Stomach (tissue), 9 donors: Measurements from ENCODE around the gene CHRNB1. TPM values are rescaled to one million over a fixed set of nuclear protein-coding genes. Genes with fewer than 3 reads are reported as not detected.
"Not testable (repeated sequence)": the region's sequence is repeated elsewhere in the genome, so short reads cannot be mapped to it uniquely, and the experiment has no call there.

Source experiments
- DNase-seq, 2 donors: peaks; one replicate each; pipeline versions ENCODE4 v3.0.0 to v3.0.0-alpha.2; 2013 to 2019
- H3K27ac ChIP-seq, 5 donors: fragments of 200-600 bp in 4 of 5; sonication (generic) in 4 of 5; one replicate each; pipeline ENCODE4 v1.5.1; 2013 to 2019; ENCODE audit warnings: mild to moderate bottlenecking in 1 of 5, moderate library complexity in 1 of 5
- H3K27me3 ChIP-seq, 3 donors: fragments of 200-600 bp; sonication (generic); one replicate each; pipeline ENCODE4 v1.5.1; 2017 to 2019; ENCODE audit warnings: mixed run types in 1 of 3
- H3K36me3 ChIP-seq, 4 donors: fragments of 200-600 bp; sonication (generic); 1 replicate in 3 of 4; 2 replicates in 1 of 4; pipeline ENCODE4 v1.5.1; 2016 to 2019
- H3K4me1 ChIP-seq, 4 donors: fragments of 200-600 bp; sonication (generic); one replicate each; pipeline ENCODE4 v1.5.1; 2016 to 2019
- H3K4me3 ChIP-seq, 4 donors: fragments of 200-600 bp; sonication (generic) in 3 of 4; one replicate each; pipeline ENCODE4 v1.5.1; 2016 to 2019; ENCODE audit warnings: mild to moderate bottlenecking in 1 of 4
- H3K9me3 ChIP-seq, 4 donors: fragments of 200-600 bp; sonication (generic); one replicate each; pipeline ENCODE4 v1.5.1; 2016 to 2019
- EP300 ChIP-seq: sonication (generic); formaldehyde crosslinking; IDR thresholded peaks from one replicate; pipeline ENCODE4 v1.6.1; 2017; ENCODE audit warnings: antibody characterized with exemption
- POLR2A ChIP-seq, 4 donors: fragments of 450-650 bp; IDR thresholded peaks; one replicate each; pipeline ENCODE4 v1.6.1; 2016; ENCODE audit warnings: antibody characterized with exemption in 4 of 4, control low read depth in 2 of 4, mild to moderate bottlenecking in 1 of 4, moderate library complexity in 1 of 4
- POLR2AphosphoS5 ChIP-seq, 3 donors: sonication (generic); formaldehyde crosslinking; IDR thresholded peaks; one replicate each; pipeline ENCODE4 v1.6.1; 2016; ENCODE audit warnings: antibody characterized with exemption in 3 of 3
- WGBS, 5 donors: extraction: QIAGEN DNeasy Blood & Tissue Kit in 3 of 5; methylation state at CpG; one replicate each; pipeline versions ENCODE4 v1.1.5 to v1.1.7; 2013 to 2018; 5-methylcytosine and 5-hydroxymethylcytosine counted together
- intact Hi-C: fragments of 100-400 bp; cut with DNase I; formaldehyde crosslinking; loops from one replicate; pipeline ENCODE4 v1.15.1; 2023; ENCODE audit warnings: low total_unique reads
- polyA plus RNA-seq, 3 donors: library from polyadenylated mRNA; stranded (reverse); fragments of 200-250 nt; gene quantifications; one replicate each; pipeline ENCODE4 v1.2.3, GENCODE V29; 2013
- total RNA-seq, 5 donors: library from RNA; depleted of rRNA; stranded (reverse); fragments of >200 nt; gene quantifications; one replicate each; pipeline versions ENCODE4 v1.1.0 to v1.2.3, GENCODE V29; 2014 to 2016
- TF ChIP-seq, protein P1 (sequence below), 7 experiments: fragments of 450-650 bp in 4 of 7; fragments of 200-600 bp in 3 of 7; sonication (generic) in 3 of 7; IDR thresholded peaks; one replicate each; pipeline ENCODE4 v1.5.1; 2016 to 2019; ENCODE audit warnings: antibody characterized with exemption in 7 of 7, control low read depth in 2 of 7, mild to moderate bottlenecking in 1 of 7
- donor health status: healthy with polysubstance abuse.
- donor health status: Bipolar disorder and iron deficiency.
- donor health status: healthy.

CHRNB1 gene
- total and polyA plus RNA-seq, 8 donors = 1.8 to 12.0 (median 7.8) TPM; not detected in 2

DNA sequence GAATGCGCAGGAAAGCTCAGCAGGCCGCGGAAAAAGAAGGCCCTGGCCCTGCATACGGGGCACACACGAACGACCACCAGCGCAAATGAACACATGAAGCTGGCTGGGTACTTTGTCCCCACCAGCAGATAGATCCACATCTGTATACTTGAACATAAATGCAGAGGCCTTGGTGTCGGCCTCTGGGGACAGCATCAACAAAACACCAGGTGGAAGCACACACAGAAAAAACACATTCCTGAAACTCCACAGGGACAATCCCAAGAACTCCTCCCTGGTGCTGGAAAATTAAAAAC lies 35.2 kb downstream of the CHRNB1 start:
- peak overlapping the region; percentile 97 to 100 (median 100) for H3K27ac ChIP-seq
- no peak for TF ChIP-seq EP300
- no peak for TF ChIP-seq POLR2AphosphoS5 (IDR thresholded peaks at IDR 0.05)
- TF ChIP-seq POLR2A (IDR thresholded peaks at IDR 0.05) = no peak
- TF ChIP-seq, protein P1, sequence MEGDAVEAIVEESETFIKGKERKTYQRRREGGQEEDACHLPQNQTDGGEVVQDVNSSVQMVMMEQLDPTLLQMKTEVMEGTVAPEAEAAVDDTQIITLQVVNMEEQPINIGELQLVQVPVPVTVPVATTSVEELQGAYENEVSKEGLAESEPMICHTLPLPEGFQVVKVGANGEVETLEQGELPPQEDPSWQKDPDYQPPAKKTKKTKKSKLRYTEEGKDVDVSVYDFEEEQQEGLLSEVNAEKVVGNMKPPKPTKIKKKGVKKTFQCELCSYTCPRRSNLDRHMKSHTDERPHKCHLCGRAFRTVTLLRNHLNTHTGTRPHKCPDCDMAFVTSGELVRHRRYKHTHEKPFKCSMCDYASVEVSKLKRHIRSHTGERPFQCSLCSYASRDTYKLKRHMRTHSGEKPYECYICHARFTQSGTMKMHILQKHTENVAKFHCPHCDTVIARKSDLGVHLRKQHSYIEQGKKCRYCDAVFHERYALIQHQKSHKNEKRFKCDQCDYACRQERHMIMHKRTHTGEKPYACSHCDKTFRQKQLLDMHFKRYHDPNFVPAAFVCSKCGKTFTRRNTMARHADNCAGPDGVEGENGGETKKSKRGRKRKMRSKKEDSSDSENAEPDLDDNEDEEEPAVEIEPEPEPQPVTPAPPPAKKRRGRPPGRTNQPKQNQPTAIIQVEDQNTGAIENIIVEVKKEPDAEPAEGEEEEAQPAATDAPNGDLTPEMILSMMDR (IDR thresholded peaks at IDR 0.05) = no peak
- intact Hi-C loops = no loop called here

DNA sequence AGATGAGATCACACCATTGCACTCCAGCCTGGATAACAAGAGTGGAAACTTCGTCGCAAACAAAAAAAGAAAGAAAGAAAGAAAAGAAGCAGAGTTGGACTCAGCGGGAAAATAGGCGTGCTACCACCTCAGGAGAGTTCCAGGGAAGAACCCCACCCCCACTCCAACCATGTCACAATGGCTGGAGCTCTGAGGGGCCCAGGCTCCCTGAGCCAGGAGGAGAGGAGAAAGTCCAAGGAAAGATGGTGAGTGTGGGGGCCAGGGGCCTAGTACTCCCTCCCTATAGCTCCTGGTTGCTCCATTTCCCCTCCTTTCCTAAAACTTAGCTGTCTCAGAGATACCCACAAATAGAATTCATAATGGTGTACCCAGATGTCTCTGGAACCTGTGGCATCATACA lies 36.4 kb downstream of the CHRNB1 start, which contains the start of gene SLC35G6:
Gene SLC35G6 (plus strand): TSS at position 172 of the 400 bp plus-strand sequence. CDS start 71 bp downstream, at position 243.
- H3K36me3 ChIP-seq, intact Hi-C loops, H3K27me3 ChIP-seq, DNase-seq, H3K9me3 ChIP-seq: not testable (repeated sequence)
- H3K4me3 ChIP-seq = peak within 1 kb of the TSS in 3 of 4 donors; percentile 87 to 99 (median 92)
- 91 to 100% (median 92%) methylated on average over 4 of the region's 4 CpGs for WGBS, 5 donors
- peaks cover 34 to 74% (median 65%) of the 10 kb centered on the region in 4 donors for H3K4me1 ChIP-seq
- peak within 1 kb of the TSS; percentile 98 to 100 (median 100) for H3K27ac ChIP-seq

More for the DNA sequence above, 35.2 kb downstream of the CHRNB1 start:
- DNase-seq = no peak
- Histone ChIP-seq H3K4me3 (peak overlapping the region; percentile 87 to 99 (median 96)), H3K27me3 (no peaks in the 10 kb centered on the region), H3K36me3 (no peaks in the 10 kb centered on the region), H3K9me3 (no peaks in the 10 kb centered on the region), H3K4me1 (peaks cover 38 to 74% (median 65%) of the 10 kb centered on the region in 4 donors)
- 1 to 7% (median 5%) methylated on average over 8 of the region's 8 CpGs for WGBS, 5 donors

- DNase-seq, H3K27me3 ChIP-seq, H3K9me3 ChIP-seq, intact Hi-C loops, H3K4me3 ChIP-seq, H3K36me3 ChIP-seq: not testable (repeated sequence)
- peak overlapping the region; percentile 94 to 100 (median 99) for H3K27ac ChIP-seq
- 83 to 86% (median 84%) methylated on average over 24 to 31 of the region's 31 CpGs for WGBS, 5 donors
- peaks cover 34 to 74% (median 65%) of the 10 kb centered on the region in 4 donors for H3K4me1 ChIP-seq
Measured at GRCh38 chr17:7481842-7482741, 37.2 kb downstream of the CHRNB1 start.

GRCh38 chr17:7482742-7483088 lies 37.9 kb downstream of the CHRNB1 start:
- H3K36me3 ChIP-seq, intact Hi-C loops, H3K9me3 ChIP-seq, DNase-seq, H3K27me3 ChIP-seq: not testable (repeated sequence)
- Histone ChIP-seq H3K27ac (peak overlapping the region; percentile 94 to 100 (median 99)), H3K4me3 (peak overlapping the region in 3 of 4 donors; percentile 55 to 71 (median 57)), H3K4me1 (peaks cover 33 to 74% (median 65%) of the 10 kb centered on the region in 4 donors)
- 48 to 69% (median 63%) methylated on average over 6 of the region's 6 CpGs for WGBS, 5 donors

GRCh38 chr17:7483255-7484066 lies 38.6 kb downstream of the CHRNB1 start:
- Histone ChIP-seq H3K27me3 (no peaks in the 10 kb centered on the region), H3K27ac (peak overlapping the region; percentile 94 to 100 (median 99)), H3K4me1 (peaks cover 25 to 74% (median 65%) of the 10 kb centered on the region in 4 donors), H3K36me3 (peaks cover 0 to 8% (median 0%) of the 10 kb centered on the region in 4 donors), H3K9me3 (no peaks in the 10 kb centered on the region), H3K4me3 (peak overlapping the region; percentile 55 to 71 (median 60))
- WGBS, 5 donors = 0 to 1% (median 1%) methylated on average over 24 to 38 of the region's 38 CpGs
- peak; percentile 90 to 97 for DNase-seq
- TF ChIP-seq, protein P1 (IDR thresholded peaks at IDR 0.05) = no peak
- TF ChIP-seq EP300 (peak; percentile 75), POLR2A (IDR thresholded peaks at IDR 0.05) (peak in 1 of 4 donors; percentile 60), POLR2AphosphoS5 (IDR thresholded peaks at IDR 0.05) (peak; percentile 68 to 85 (median 82))
- intact Hi-C loops = no loop called here
